Left ventricle myocardium inferior (tissue), 1 donor: ENCODE results near the gene SCTR. TPM values are rescaled to one million over a fixed set of nuclear protein-coding genes. Genes with fewer than 3 reads are reported as not detected.
A peak's percentile ranks its signal among the peaks of the same experiment; 100 is the strongest.

ENCODE experiments used
- DNase-seq: peaks from one replicate; pipeline ENCODE4 v3.0.0-alpha.2; 2020
- H3K27ac ChIP-seq: fragments of 200-600 bp; replicated peaks from 2 replicates; pipeline ENCODE4 v1.8.0; 2021
- H3K27me3 ChIP-seq: fragments of 200-600 bp; 2 replicates; pipeline ENCODE4 v1.8.0; 2021; ENCODE audit warnings: low read depth
- H3K36me3 ChIP-seq: fragments of 200-600 bp; 2 replicates; pipeline ENCODE4 v1.8.0; 2021
- H3K4me1 ChIP-seq: fragments of 200-600 bp; 2 replicates; pipeline ENCODE4 v1.8.0; 2021
- H3K4me3 ChIP-seq: fragments of 200-600 bp; 2 replicates; pipeline ENCODE4 v1.8.0; 2021; ENCODE audit warnings: mild to moderate bottlenecking, moderate library complexity
- H3K9me3 ChIP-seq: fragments of 200-600 bp; replicated peaks from 2 replicates; pipeline ENCODE4 v1.8.0; 2021
- CTCF ChIP-seq: fragments of 200-600 bp; IDR thresholded peaks from 2 replicates; pipeline ENCODE4 v1.8.0; 2021; ENCODE audit warnings: antibody characterized with exemption, mild to moderate bottlenecking, borderline replicate concordance
- intact Hi-C: fragments of 100-400 bp; cut with micrococcal nuclease; formaldehyde crosslinking; loops from one replicate; pipeline ENCODE4 v1.11.0; 2022
- total RNA-seq: library from RNA; stranded (reverse); fragmentation: NEBNext Ultra II Directional; extraction: Animal tissue kit (Norgen Biotek cat#: 25700); gene quantifications from one replicate; pipeline ENCODE4 v1.2.1, GENCODE V29; 2021
- donor health status: DM: no; HTN: yes; CAD: no; lungs with severe emphysema.

The SCTR gene
- total RNA-seq, 1 donor from 2014 or later, result 1.2 TPM

DNA sequence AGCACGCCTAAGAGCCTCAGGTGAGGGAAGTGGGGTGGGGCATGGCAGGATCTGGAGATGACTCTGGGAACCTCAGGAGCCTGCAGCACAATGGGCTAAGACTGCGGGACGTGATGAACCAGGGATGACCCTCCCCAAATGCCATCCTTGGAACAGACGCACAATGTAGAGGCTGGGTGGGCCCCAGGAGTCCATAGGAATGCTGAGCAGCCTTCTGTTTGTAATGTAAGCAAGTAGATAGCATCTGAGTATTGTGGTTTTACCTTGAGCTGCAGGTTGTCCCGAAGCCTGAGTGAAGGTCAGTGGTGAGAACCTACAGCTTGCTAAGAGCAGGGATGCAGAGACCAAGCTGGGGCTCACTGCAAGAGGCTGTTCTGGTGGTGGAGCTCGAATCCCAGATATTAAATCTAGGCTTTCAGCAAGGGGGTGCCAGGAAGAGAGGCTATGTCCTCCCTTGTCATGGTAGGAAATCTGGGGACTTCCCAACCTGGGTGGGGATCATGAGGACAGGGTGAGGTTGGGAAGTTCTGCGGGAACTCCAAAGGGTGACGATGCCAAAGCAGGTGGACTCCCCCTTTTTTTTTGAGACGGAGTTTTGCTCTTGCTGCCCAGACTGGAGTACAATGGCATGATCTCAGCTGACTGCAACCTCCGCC is 5.8 kb downstream of the SCTR start:
- DNase-seq, result no peak
- no peaks in the 10 kb centered on the region for H3K9me3 ChIP-seq
- no peak for TF ChIP-seq CTCF
- peaks cover 33% of the 10 kb centered on the region for H3K27me3 ChIP-seq
- H3K27ac ChIP-seq, result no peak overlapping the region
- H3K36me3 ChIP-seq, result no peaks in the 10 kb centered on the region
- H3K4me1 ChIP-seq, result peaks cover under 1% of the 10 kb centered on the region
- intact Hi-C loops, result no loop called here
- no peak overlapping the region for H3K4me3 ChIP-seq

DNA sequence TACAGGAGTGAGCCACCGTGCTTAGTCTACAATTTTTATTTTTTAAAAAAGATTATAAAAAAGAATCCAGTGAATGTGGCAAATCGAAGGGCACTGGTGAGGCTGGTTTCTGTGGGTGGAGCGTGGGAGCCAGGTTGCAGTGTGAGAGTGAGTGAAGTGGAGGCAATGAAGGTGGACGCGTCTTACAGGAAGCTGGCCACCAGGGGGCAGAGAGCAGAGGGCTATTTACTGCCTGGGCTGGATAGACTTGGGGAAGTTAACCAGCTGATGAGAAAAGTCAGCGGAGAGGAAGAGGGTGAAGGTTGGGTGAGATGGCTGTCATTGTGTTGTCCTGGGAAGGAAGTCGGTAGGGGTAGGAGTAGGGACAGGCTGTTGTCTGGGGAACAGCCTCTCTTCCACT is 6.8 kb downstream of the SCTR start:
- Histone ChIP-seq H3K4me3 (no peak overlapping the region), H3K4me1 (no peaks in the 10 kb centered on the region), H3K27me3 (peaks cover 33% of the 10 kb centered on the region), H3K9me3 (no peaks in the 10 kb centered on the region), H3K36me3 (no peaks in the 10 kb centered on the region), H3K27ac (no peak overlapping the region)
- intact Hi-C loops, result no loop called here
- TF ChIP-seq CTCF, result peak; percentile 69
- peak; percentile 44 for DNase-seq

- Histone ChIP-seq H3K27me3 (peaks cover 24% of the 10 kb centered on the region), H3K9me3 (no peaks in the 10 kb centered on the region), H3K4me3 (no peak overlapping the region), H3K4me1 (no peaks in the 10 kb centered on the region), H3K27ac (no peak overlapping the region), H3K36me3 (no peaks in the 10 kb centered on the region)
- intact Hi-C loops, result no loop called here
- TF ChIP-seq CTCF, result no peak
- no peak for DNase-seq
Observed at GRCh38 chr2:119516121-119516520, 8.2 kb downstream of the SCTR start.

DNA sequence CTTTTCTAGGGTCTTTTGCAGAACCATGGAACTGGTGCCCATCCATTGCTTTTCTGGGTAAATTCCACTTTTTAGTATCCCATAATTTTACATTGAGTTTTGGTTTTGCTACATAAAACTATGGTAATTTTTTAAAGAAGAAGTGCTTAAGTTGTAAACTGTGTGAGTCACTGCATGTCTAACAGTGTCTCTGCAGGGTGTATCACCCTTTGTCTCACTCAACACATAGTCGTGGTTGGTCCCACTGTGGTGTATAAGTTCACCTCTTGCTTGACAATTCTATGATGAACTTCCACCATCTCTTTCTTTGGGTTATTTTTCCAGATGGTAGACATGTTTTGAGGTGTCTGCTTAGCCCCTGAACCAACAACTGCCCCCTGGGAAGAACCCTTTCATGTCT is 10.5 kb downstream of the SCTR start:
- peaks cover 24% of the 10 kb centered on the region for H3K27me3 ChIP-seq
- no peaks in the 10 kb centered on the region for H3K36me3 ChIP-seq
- no peak for DNase-seq
- no peak for TF ChIP-seq CTCF
- H3K4me1 ChIP-seq, result no peaks in the 10 kb centered on the region
- H3K27ac ChIP-seq, result no peak overlapping the region
- intact Hi-C loops, result no loop called here
- H3K4me3 ChIP-seq, result no peak overlapping the region
- H3K9me3 ChIP-seq, result no peaks in the 10 kb centered on the region

DNA sequence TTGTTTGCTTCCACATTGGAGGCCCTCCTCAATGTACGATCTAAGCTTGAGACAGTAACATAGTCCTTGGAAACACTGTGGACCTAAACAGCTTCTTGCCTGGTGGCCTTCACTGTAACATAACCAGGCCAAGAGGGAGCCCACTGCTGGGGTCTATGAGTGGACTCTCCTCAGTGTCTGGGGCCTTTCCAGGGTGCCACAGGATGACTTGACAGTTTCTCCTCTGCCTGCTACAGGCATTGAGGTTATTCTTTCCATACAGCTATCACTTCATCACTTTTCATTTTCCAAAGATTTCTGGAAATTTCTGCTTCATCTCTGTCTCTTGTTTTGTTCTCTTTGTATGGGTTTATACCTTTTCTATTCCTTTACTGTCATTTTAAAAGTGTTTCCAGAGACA is 11.3 kb downstream of the SCTR start:
- Histone ChIP-seq H3K4me1 (no peaks in the 10 kb centered on the region), H3K36me3 (no peaks in the 10 kb centered on the region), H3K4me3 (no peak overlapping the region), H3K27me3 (peaks cover 24% of the 10 kb centered on the region), H3K9me3 (no peaks in the 10 kb centered on the region), H3K27ac (no peak overlapping the region)
- TF ChIP-seq CTCF, result no peak
- DNase-seq, result no peak
- intact Hi-C loops, result no loop called here
